ENCODE measurements around the gene B3GNT5.

B3GNT5 gene

GRCh38 chr3:183253528-183254486 lies 754 bp downstream of the B3GNT5 start:
- no peaks in the 10 kb centered on the region for H3K27me3 ChIP-seq (ENCODE audit: insufficient read depth, poor library complexity, severe bottlenecking)
- ATAC-seq (ENCODE audit: low read depth) = peak; percentile 17
- peak overlapping the region; percentile 94 for H3K27ac ChIP-seq (ENCODE audit: poor library complexity, severe bottlenecking)
- H3K4me3 ChIP-seq (ENCODE audit: severe bottlenecking) = peak overlapping the region; percentile 94
- DNase-seq (ENCODE audit: low spot score) = no peak
- peaks cover 1% of the 10 kb centered on the region for H3K9me3 ChIP-seq (ENCODE audit: severe bottlenecking)
- peak; percentile 36 for TF ChIP-seq CTCF (IDR thresholded peaks at IDR 0.05; ENCODE audit: poor library complexity, severe bottlenecking)
- H3K4me1 ChIP-seq (ENCODE audit: insufficient read depth, poor library complexity, severe bottlenecking) = peaks cover 32% of the 10 kb centered on the region
- peaks cover 35% of the 10 kb centered on the region for H3K36me3 ChIP-seq (ENCODE audit: low read depth)

- Histone ChIP-seq H3K9me3 (ENCODE audit: severe bottlenecking) (peaks cover 1% of the 10 kb centered on the region), H3K36me3 (ENCODE audit: low read depth) (peaks cover 45% of the 10 kb centered on the region), H3K27me3 (ENCODE audit: insufficient read depth, poor library complexity, severe bottlenecking) (no peaks in the 10 kb centered on the region), H3K4me1 (ENCODE audit: insufficient read depth, poor library complexity, severe bottlenecking) (peaks cover 41% of the 10 kb centered on the region), H3K27ac (ENCODE audit: poor library complexity, severe bottlenecking) (peak overlapping the region; percentile 94), H3K4me3 (ENCODE audit: severe bottlenecking) (peak overlapping the region; percentile 94)
- no peak for TF ChIP-seq CTCF (IDR thresholded peaks at IDR 0.05; ENCODE audit: poor library complexity, severe bottlenecking)
- DNase-seq (ENCODE audit: low spot score) = no peak
- peak; percentile 24; the same call in 2 of the 3 replicates for ATAC-seq (ENCODE audit: low read depth)
Measured at GRCh38 chr3:183254487-183255347, 1.7 kb downstream of the B3GNT5 start.

- no peak for DNase-seq (ENCODE audit: low spot score)
Measured at GRCh38 chr3:183255348-183255730, 2.3 kb downstream of the B3GNT5 start.

GRCh38 chr3:183259087-183259486 lies 6.0 kb downstream of the B3GNT5 start:
- H3K4me3 ChIP-seq (ENCODE audit: severe bottlenecking) = no peak overlapping the region
- H3K9me3 ChIP-seq (ENCODE audit: severe bottlenecking) = no peaks in the 10 kb centered on the region
- H3K27ac ChIP-seq (ENCODE audit: poor library complexity, severe bottlenecking) = peak overlapping the region; percentile 93
- no peak for DNase-seq (ENCODE audit: low spot score)
- H3K4me1 ChIP-seq (ENCODE audit: insufficient read depth, poor library complexity, severe bottlenecking) = peaks cover 72% of the 10 kb centered on the region
- H3K27me3 ChIP-seq (ENCODE audit: insufficient read depth, poor library complexity, severe bottlenecking) = no peaks in the 10 kb centered on the region
- TF ChIP-seq CTCF (IDR thresholded peaks at IDR 0.05; ENCODE audit: poor library complexity, severe bottlenecking) = no peak
- peaks cover 62% of the 10 kb centered on the region for H3K36me3 ChIP-seq (ENCODE audit: low read depth)
- no peak for ATAC-seq (ENCODE audit: low read depth)

More at GRCh38 chr3:183255348-183255730, 2.3 kb downstream of the B3GNT5 start:
- peak; percentile 76 for ATAC-seq (ENCODE audit: low read depth)
- H3K9me3 ChIP-seq (ENCODE audit: severe bottlenecking) = peaks cover 1% of the 10 kb centered on the region
- H3K27me3 ChIP-seq (ENCODE audit: insufficient read depth, poor library complexity, severe bottlenecking) = no peaks in the 10 kb centered on the region
- peaks cover 47% of the 10 kb centered on the region for H3K4me1 ChIP-seq (ENCODE audit: insufficient read depth, poor library complexity, severe bottlenecking)
- H3K36me3 ChIP-seq (ENCODE audit: low read depth) = peaks cover 49% of the 10 kb centered on the region
- H3K4me3 ChIP-seq (ENCODE audit: severe bottlenecking) = peak overlapping the region; percentile 94
- no peak for TF ChIP-seq CTCF (IDR thresholded peaks at IDR 0.05; ENCODE audit: poor library complexity, severe bottlenecking)
- H3K27ac ChIP-seq (ENCODE audit: poor library complexity, severe bottlenecking) = peak overlapping the region; percentile 94
